H1 (cell line): ENCODE results near the gene SIDT1. TPM values are rescaled to one million over a fixed set of nuclear protein-coding genes. Genes with fewer than 3 reads are reported as not detected.

ENCODE experiments used
- CTCF ChIA-PET: fragments of 300-600 bp; sonication (Branson Sonifier 250); formaldehyde crosslinking; loops from one replicate; lab custom pipeline; 2021; ENCODE audit not compliant: partially characterized antibody; lab: Charles Lee
- POLR2A ChIA-PET: fragments of 300-600 bp; sonication (Branson Sonifier 250); formaldehyde crosslinking; loops from one replicate; lab custom pipeline; 2021; ENCODE audit warnings: inconsistent platforms; ENCODE audit not compliant: partially characterized antibody; lab: Charles Lee
- DNase-seq, 2 experiments: peaks; one replicate each; pipeline versions ENCODE4 v3.0.0 to v3.0.0-alpha.2; 2010 to 2022; ENCODE audit warnings: low spot score in 2 of 2, low read depth in 1 of 2, mixed read lengths in 1 of 2
- FAIRE-seq: peaks from 2 replicates; lab custom pipeline; 2011; peaks lifted over from hg19 to GRCh38; lab: Jason Lieb, UNC
- H2AFZ ChIP-seq: 2 replicates; pipeline ENCODE4 v1.8.1; 2012; ENCODE audit warnings: low read length, inconsistent platforms
- H2AK5ac ChIP-seq: 2 replicates; pipeline ENCODE4 v1.6.1; 2013; ENCODE audit warnings: low read depth, low read length
- H2BK120ac ChIP-seq: replicated peaks from 2 replicates; pipeline ENCODE3; 2013; ENCODE audit warnings: low read depth, low read length, inconsistent platforms
- H2BK12ac ChIP-seq: 2 replicates; pipeline ENCODE4 v1.6.1; 2013; ENCODE audit warnings: low read depth, low read length
- H2BK15ac ChIP-seq: 2 replicates; pipeline ENCODE4 v1.6.1; 2013; ENCODE audit warnings: low read length
- H2BK20ac ChIP-seq: 2 replicates; pipeline ENCODE4 v1.6.1; 2013; ENCODE audit warnings: low read length
- H2BK5ac ChIP-seq: 2 replicates; pipeline ENCODE4 v1.6.1; 2013; ENCODE audit warnings: low read depth, low read length
- H3K14ac ChIP-seq: 2 replicates; pipeline ENCODE4 v1.6.1; 2013; ENCODE audit warnings: inconsistent platforms; ENCODE audit not compliant: insufficient read length
- H3K18ac ChIP-seq: 2 replicates; pipeline ENCODE4 v1.6.1; 2013; ENCODE audit warnings: low read length; ENCODE audit errors: extremely low read depth
- H3K23ac ChIP-seq: 2 replicates; pipeline ENCODE4 v1.6.1; 2013; ENCODE audit warnings: inconsistent platforms; ENCODE audit not compliant: insufficient read length
- H3K23me2 ChIP-seq: 2 replicates; pipeline ENCODE4 v1.6.1; 2013; ENCODE audit warnings: low read depth, low read length
- H3K27ac ChIP-seq: 2 replicates; pipeline ENCODE4 v1.6.1; 2011; ENCODE audit warnings: low read depth, low read length, inconsistent platforms
- H3K27me3 ChIP-seq, 4 experiments: replicated peaks in 1 of 4; 1 replicate in 1 of 4; 2 replicates in 3 of 4; pipeline versions ENCODE4 v1.6.1 to v1.8.1; 2011 to 2013; ENCODE audit warnings: low read length in 3 of 4, mild to moderate bottlenecking in 3 of 4, inconsistent platforms in 2 of 4, mixed read lengths in 2 of 4, moderate library complexity in 1 of 4; ENCODE audit not compliant: control insufficient read depth in 3 of 4, insufficient read depth in 3 of 4; ENCODE audit errors: extremely low read depth in 1 of 4
- H3K36me3 ChIP-seq, 4 experiments: 2 replicates each; pipeline versions ENCODE4 v1.6.1 to v1.8.1; 2011 to 2013; ENCODE audit warnings: mild to moderate bottlenecking in 4 of 4, low read length in 3 of 4, moderate library complexity in 2 of 4, control low read depth in 1 of 4, inconsistent platforms in 1 of 4; ENCODE audit not compliant: insufficient read depth in 4 of 4, control insufficient read depth in 2 of 4
- H3K4ac ChIP-seq: replicated peaks from 2 replicates; pipeline ENCODE3; 2013; ENCODE audit warnings: low read length, low read depth, mixed read lengths, inconsistent platforms; ENCODE audit not compliant: insufficient read length
- H3K4me1 ChIP-seq, 4 experiments: replicated peaks in 1 of 4; 1 replicate in 1 of 4; 2 replicates in 3 of 4; pipeline versions ENCODE4 v1.6.1 to v1.8.1; 2011 to 2013; ENCODE audit warnings: low read length in 3 of 4, inconsistent platforms in 2 of 4, mixed read lengths in 1 of 4; ENCODE audit not compliant: insufficient read depth in 4 of 4, control insufficient read depth in 3 of 4
- H3K4me2 ChIP-seq, 2 experiments: 2 replicates each; pipeline versions ENCODE4 v1.6.1 to v1.8.1; 2011 to 2013; ENCODE audit warnings: low read depth in 2 of 2, low read length in 2 of 2, control low read depth in 1 of 2, inconsistent platforms in 1 of 2, mild to moderate bottlenecking in 1 of 2; ENCODE audit not compliant: insufficient read depth in 1 of 2
- H3K4me3 ChIP-seq, 4 experiments: fragments of 200-600, 300-600 bp in 1 of 4; sonication (generic), shearing (Covaris generic), sonication (Bioruptor Twin) in 1 of 4; 2 replicates each; pipeline versions ENCODE4 v1.5.1 to v1.8.1; 2011 to 2016; ENCODE audit warnings: low read length in 4 of 4, low read depth in 3 of 4, control low read depth in 2 of 4, inconsistent platforms in 2 of 4, mild to moderate bottlenecking in 2 of 4, mixed read lengths in 1 of 4, moderate library complexity in 1 of 4; ENCODE audit not compliant: insufficient read depth in 2 of 4; ENCODE audit errors: extremely low read depth in 1 of 4
- H3K56ac ChIP-seq: replicated peaks from 2 replicates; pipeline ENCODE3; 2013; ENCODE audit warnings: low read depth, mild to moderate bottlenecking, mixed read lengths, low read length, inconsistent platforms; ENCODE audit not compliant: insufficient read length
- H3K79me1 ChIP-seq: 2 replicates; pipeline ENCODE4 v1.6.1; 2013; ENCODE audit warnings: low read depth, low read length, control low read depth
- H3K79me2 ChIP-seq, 2 experiments: 2 replicates each; pipeline versions ENCODE4 v1.6.1 to v1.8.1; 2012 to 2013; ENCODE audit warnings: low read length in 2 of 2, mild to moderate bottlenecking in 2 of 2, inconsistent platforms in 1 of 2; ENCODE audit not compliant: insufficient read depth in 2 of 2, control insufficient read depth in 1 of 2
- H3K9ac ChIP-seq, 4 experiments: replicated peaks in 1 of 4; 1 replicate in 1 of 4; 2 replicates in 3 of 4; pipeline versions ENCODE4 v1.6.1 to v1.8.1; 2011 to 2013; ENCODE audit warnings: low read depth in 3 of 4, low read length in 3 of 4, control low read depth in 2 of 4, mild to moderate bottlenecking in 2 of 4, moderate library complexity in 2 of 4, inconsistent platforms in 1 of 4; ENCODE audit errors: extremely low read depth in 1 of 4
- H3K9me3 ChIP-seq, 2 experiments: 2 replicates each; pipeline versions ENCODE4 v1.6.1 to v1.8.1; 2012 to 2013; ENCODE audit warnings: mild to moderate bottlenecking in 2 of 2, moderate library complexity in 2 of 2, control low read depth in 1 of 2, inconsistent platforms in 1 of 2, low read depth in 1 of 2, low read length in 1 of 2, mixed read lengths in 1 of 2; ENCODE audit not compliant: insufficient read depth in 2 of 2
- H4K20me1 ChIP-seq, 2 experiments: replicated peaks in 1 of 2; 2 replicates each; pipeline versions ENCODE3 to v1.8.1; 2011 to 2013; ENCODE audit warnings: inconsistent platforms in 2 of 2, low read length in 2 of 2, mild to moderate bottlenecking in 1 of 2; ENCODE audit not compliant: insufficient read depth in 2 of 2, control insufficient read depth in 1 of 2
- H4K5ac ChIP-seq: 2 replicates; pipeline ENCODE4 v1.6.1; 2013; ENCODE audit warnings: low read length, low read depth, mixed read lengths, inconsistent platforms; ENCODE audit not compliant: insufficient read length
- H4K8ac ChIP-seq: 2 replicates; pipeline ENCODE4 v1.8.0; 2013; ENCODE audit warnings: mild to moderate bottlenecking, moderate library complexity, low read length, inconsistent platforms; ENCODE audit not compliant: insufficient read depth; ENCODE audit errors: extremely low read depth
- H4K91ac ChIP-seq: replicated peaks from 2 replicates; pipeline ENCODE3; 2013; ENCODE audit warnings: low read length, mixed read lengths, inconsistent platforms; ENCODE audit not compliant: insufficient read length
- ASH2L ChIP-seq: fragments of 200-600, 300-600 bp; sonication (generic); IDR thresholded peaks from one replicate; pipeline ENCODE4 v1.7.1; 2017; ENCODE audit warnings: low read length
- CTBP2 ChIP-seq: IDR thresholded peaks from 2 replicates; pipeline ENCODE4 v1.7.0; 2011; ENCODE audit warnings: borderline replicate concordance, mild to moderate bottlenecking, moderate library complexity, mixed read lengths, low read length; ENCODE audit not compliant: insufficient read depth, insufficient read length
- EGR1 ChIP-seq: IDR thresholded peaks from 2 replicates; pipeline ENCODE4 v1.6.1; 2011; ENCODE audit warnings: low read depth, low read length, borderline replicate concordance
- EZH2 ChIP-seq: fragments of 200-600 bp; sonication (generic); IDR thresholded peaks from 2 replicates; pipeline ENCODE4 v1.7.1; 2012; ENCODE audit warnings: low read depth, mild to moderate bottlenecking, moderate library complexity, low read length, inconsistent platforms; ENCODE audit not compliant: severe bottlenecking
- JUN ChIP-seq: IDR thresholded peaks from 2 replicates; pipeline ENCODE4 v1.6.1; 2011; ENCODE audit warnings: low read depth, mild to moderate bottlenecking, improper control_type of control experiment, low read length
- RBBP5 ChIP-seq: IDR thresholded peaks from 2 replicates; pipeline ENCODE4 v1.7.1; 2012; ENCODE audit warnings: low read depth, mild to moderate bottlenecking, inconsistent platforms, low read length, moderate library complexity, borderline replicate concordance
- RNF2 ChIP-seq: fragments of 200-900, 300-1000 bp; sonication (generic); IDR thresholded peaks from 2 replicates; pipeline ENCODE4 v1.7.1; 2016; ENCODE audit warnings: borderline replicate concordance, low read depth, mild to moderate bottlenecking, antibody characterized with exemption, low read length; ENCODE audit not compliant: poor library complexity, severe bottlenecking; ENCODE audit errors: missing control alignments
- RXRA ChIP-seq: IDR thresholded peaks from 2 replicates; pipeline ENCODE4 v1.6.1; 2011; ENCODE audit warnings: low read depth, mild to moderate bottlenecking, low read length, moderate library complexity; ENCODE audit not compliant: insufficient read depth
- SIN3A ChIP-seq, 2 experiments: IDR thresholded peaks in 1 of 2; conservative IDR thresholded peaks in 1 of 2; 2 replicates each; pipeline ENCODE4 v1.6.1; 2011 to 2012; ENCODE audit warnings: low read length in 2 of 2, improper control_type of control experiment in 1 of 2, low read depth in 1 of 2, mild to moderate bottlenecking in 1 of 2
- SP2 ChIP-seq: IDR thresholded peaks from 2 replicates; pipeline ENCODE4 v1.6.1; 2012; ENCODE audit warnings: mild to moderate bottlenecking, low read length, inconsistent platforms
- SP4 ChIP-seq: IDR thresholded peaks from 2 replicates; pipeline ENCODE4 v1.6.1; 2012; ENCODE audit warnings: low read length, inconsistent platforms
- WGBS, 2 experiments: shearing (Covaris generic) in 1 of 2; methylation state at CpG; one replicate each; pipeline versions ENCODE4 v1.1.6 to v1.1.7; 2013 to 2015; ENCODE audit warnings: low lambda C conversion rate in 2 of 2, mixed read lengths in 2 of 2, inconsistent platforms in 1 of 2, low coverage in 1 of 2, missing lambda C conversion rate in 1 of 2; ENCODE audit not compliant: insufficient replicate concordance in 2 of 2, insufficient coverage in 1 of 2, insufficient read length in 1 of 2; ENCODE audit errors: extremely low coverage in 1 of 2, missing lambda C conversion rate in 1 of 2; 5-methylcytosine and 5-hydroxymethylcytosine counted together
- polyA plus RNA-seq, 7 experiments: library from polyadenylated mRNA; depleted of rRNA in 3 of 7; stranded (reverse) in 5 of 7; unstranded in 2 of 7; fragments of >200 nt in 5 of 7; fragments of 200-250 nt in 2 of 7; gene quantifications; 1 replicate in 5 of 7; 2 replicates in 1 of 7; 4 replicates in 1 of 7; pipeline versions ENCODE4 v1.2.1 to v1.2.3, GENCODE V29; 2011 to 2013; ENCODE audit warnings: missing spikeins in 2 of 7, mixed read lengths in 2 of 7
- total RNA-seq: library from RNA; stranded (reverse); fragmentation: NEBNext Ultra II Directional; extraction: Animal tissue kit (Norgen Biotek cat#: 25700); gene quantifications from 2 replicates; pipeline ENCODE4 v1.2.1, GENCODE V29; 2021

Gene SIDT1
- total and polyA plus RNA-seq, 2 of the 8 experiments (the other 6 are each of a cell fraction or from before 2014, with no cell fraction given): 0.06 TPM; not detected in 1

GRCh38 chr3:113532698-113533533, 561 bp downstream of the SIDT1 start:
- Histone ChIP-seq H4K20me1 (peaks cover 0 to 3% of the 10 kb centered on the region in 2 experiments), H3K27me3 (peaks cover 33 to 52% (median 43%) of the 10 kb centered on the region in 4 experiments), H3K14ac (no peak overlapping the region), H4K91ac (no peak overlapping the region), H3K79me2 (no peaks in the 10 kb centered on the region), H3K4me3 (peak overlapping the region; percentile 43 to 62 (median 53)), H3K27ac (no peak overlapping the region), H3K56ac (no peak overlapping the region), H2AK5ac (no peak overlapping the region), H3K9me3 (no peaks in the 10 kb centered on the region), H3K4me1 (peaks cover 0 to 2% (median 0%) of the 10 kb centered on the region in 4 experiments; a peak in 1 of 7 replicates), H2AFZ (peak overlapping the region; percentile 88), H3K79me1 (no peaks in the 10 kb centered on the region), H4K5ac (no peak overlapping the region), H2BK12ac (no peak overlapping the region), H3K36me3 (no peaks in the 10 kb centered on the region; a peak in 2 of 8 replicates), H3K18ac (peak overlapping the region; percentile 13; the same call in 1 of the 2 replicates), H2BK5ac (no peak overlapping the region), H3K4ac (no peak overlapping the region), H3K23me2 (peaks cover 12% of the 10 kb centered on the region), H2BK20ac (no peak overlapping the region), H3K23ac (no peak overlapping the region), H3K9ac (peak overlapping the region in 2 of 4 experiments; percentile 25 to 43; a peak in 4 of 7 replicates), H4K8ac (no peak overlapping the region; the same call in 1 of the 2 replicates), H2BK120ac (no peak overlapping the region), H3K4me2 (peak overlapping the region; percentile 91 to 92), H2BK15ac (no peak overlapping the region; the same call in 1 of the 2 replicates)
- POLR2A ChIA-PET: no interaction called here
- 2% methylated on average over 63 of the region's 66 CpGs; no CpG with 5 or more reads in 1 of the 2 experiments for WGBS, 2 experiments
- FAIRE-seq (no peak), DNase-seq (peak in 1 of 2 experiments; percentile 61)
- CTCF ChIA-PET: interaction anchor here (0.7 kb wide), 1 partner anchor 63 kb away, joined by 3 read pairs; no protein-coding TSS in a partner anchor
- TF ChIP-seq SP4: no peak
- no peak for TF ChIP-seq SP2
- TF ChIP-seq JUN: no peak
- TF ChIP-seq RNF2: peak; percentile 73
- no peak for TF ChIP-seq SIN3A (conservative IDR thresholded peaks at IDR 0.05 in 1 of 2, IDR thresholded peaks at IDR 0.05 in 1 of 2; ENCODE audit: low read depth in 1 of 2, low read length in 2 of 2)
- TF ChIP-seq CTBP2: no peak
- peak; percentile 81; the same call in 1 of the 2 replicates for TF ChIP-seq RBBP5
- peak; percentile 34 for TF ChIP-seq ASH2L
- TF ChIP-seq RXRA: no peak
- no peak for TF ChIP-seq EGR1
- peak; percentile 90 for TF ChIP-seq EZH2
